ENCODE measurements around the gene IPPK.
"Not testable (repeated sequence)": the region's sequence is repeated elsewhere in the genome, so short reads cannot be mapped to it uniquely, and the experiment has no call there.

IPPK gene

GRCh38 chr9:92592537-92592936 lies 77.4 kb downstream of the IPPK start:
- no peaks in the 10 kb centered on the region for H3K9me2 ChIP-seq (replicated peaks; ENCODE audit: control insufficient read depth, low read length)
- no peaks in the 10 kb centered on the region for H3K4me1 ChIP-seq (ENCODE audit: control insufficient read depth, low read length)
- H3K36me3 ChIP-seq (ENCODE audit: control insufficient read depth, low read length), result no peaks in the 10 kb centered on the region

GRCh38 chr9:92590377-92590776 lies 79.6 kb downstream of the IPPK start:
- H3K4me2 ChIP-seq (ENCODE audit: low read length), result no peak overlapping the region
- no peaks in the 10 kb centered on the region for H3K36me3 ChIP-seq (ENCODE audit: control insufficient read depth, low read length)
- H3K4me1 ChIP-seq (ENCODE audit: control insufficient read depth, low read length), result no peaks in the 10 kb centered on the region
- no peaks in the 10 kb centered on the region for H3K9me2 ChIP-seq (replicated peaks; ENCODE audit: control insufficient read depth, low read length)
- H4K20me1 ChIP-seq (ENCODE audit: control insufficient read depth, insufficient read depth, low read depth, low read length), result no peaks in the 10 kb centered on the region
- no peaks in the 10 kb centered on the region for H3K79me2 ChIP-seq (ENCODE audit: control insufficient read depth, low read length)
- H3K27me3 ChIP-seq (ENCODE audit: control insufficient read depth, low read length), result no peaks in the 10 kb centered on the region
- H3K4me3 ChIP-seq (ENCODE audit: low read length), result no peak overlapping the region
- TF ChIP-seq, protein P1, sequence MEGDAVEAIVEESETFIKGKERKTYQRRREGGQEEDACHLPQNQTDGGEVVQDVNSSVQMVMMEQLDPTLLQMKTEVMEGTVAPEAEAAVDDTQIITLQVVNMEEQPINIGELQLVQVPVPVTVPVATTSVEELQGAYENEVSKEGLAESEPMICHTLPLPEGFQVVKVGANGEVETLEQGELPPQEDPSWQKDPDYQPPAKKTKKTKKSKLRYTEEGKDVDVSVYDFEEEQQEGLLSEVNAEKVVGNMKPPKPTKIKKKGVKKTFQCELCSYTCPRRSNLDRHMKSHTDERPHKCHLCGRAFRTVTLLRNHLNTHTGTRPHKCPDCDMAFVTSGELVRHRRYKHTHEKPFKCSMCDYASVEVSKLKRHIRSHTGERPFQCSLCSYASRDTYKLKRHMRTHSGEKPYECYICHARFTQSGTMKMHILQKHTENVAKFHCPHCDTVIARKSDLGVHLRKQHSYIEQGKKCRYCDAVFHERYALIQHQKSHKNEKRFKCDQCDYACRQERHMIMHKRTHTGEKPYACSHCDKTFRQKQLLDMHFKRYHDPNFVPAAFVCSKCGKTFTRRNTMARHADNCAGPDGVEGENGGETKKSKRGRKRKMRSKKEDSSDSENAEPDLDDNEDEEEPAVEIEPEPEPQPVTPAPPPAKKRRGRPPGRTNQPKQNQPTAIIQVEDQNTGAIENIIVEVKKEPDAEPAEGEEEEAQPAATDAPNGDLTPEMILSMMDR (IDR thresholded peaks at IDR 0.05; ENCODE audit: low read depth, low read length, poor library complexity, severe bottlenecking), result no peak
- no peak for TF ChIP-seq EZH2phosphoT487 (IDR thresholded peaks at IDR 0.05; ENCODE audit: borderline replicate concordance, low read length)
- no peaks in the 10 kb centered on the region for H3F3A ChIP-seq (ENCODE audit: control insufficient read depth, insufficient read depth)
- H3K9me3 ChIP-seq (ENCODE audit: control insufficient read depth, insufficient read depth, low read length), result no peaks in the 10 kb centered on the region
- H3K27ac ChIP-seq (ENCODE audit: low read depth, low read length), result no peak overlapping the region

More at GRCh38 chr9:92592537-92592936, 77.4 kb downstream of the IPPK start:
- Histone ChIP-seq H3K79me2 (ENCODE audit: control insufficient read depth, low read length) (no peaks in the 10 kb centered on the region), H3F3A (ENCODE audit: control insufficient read depth, insufficient read depth) (no peaks in the 10 kb centered on the region), H3K9me3 (ENCODE audit: control insufficient read depth, insufficient read depth, low read length) (no peaks in the 10 kb centered on the region), H3K4me2 (ENCODE audit: low read length) (no peak overlapping the region), H3K27ac (ENCODE audit: low read depth, low read length) (no peak overlapping the region), H3K4me3 (ENCODE audit: low read length) (no peak overlapping the region), H3K27me3 (ENCODE audit: control insufficient read depth, low read length) (no peaks in the 10 kb centered on the region), H4K20me1 (ENCODE audit: control insufficient read depth, insufficient read depth, low read depth, low read length) (no peaks in the 10 kb centered on the region)
- no peak for TF ChIP-seq EZH2phosphoT487 (IDR thresholded peaks at IDR 0.05; ENCODE audit: borderline replicate concordance, low read length)
- TF ChIP-seq, protein P1 (IDR thresholded peaks at IDR 0.05; ENCODE audit: low read depth, low read length, poor library complexity, severe bottlenecking), result no peak

DNA sequence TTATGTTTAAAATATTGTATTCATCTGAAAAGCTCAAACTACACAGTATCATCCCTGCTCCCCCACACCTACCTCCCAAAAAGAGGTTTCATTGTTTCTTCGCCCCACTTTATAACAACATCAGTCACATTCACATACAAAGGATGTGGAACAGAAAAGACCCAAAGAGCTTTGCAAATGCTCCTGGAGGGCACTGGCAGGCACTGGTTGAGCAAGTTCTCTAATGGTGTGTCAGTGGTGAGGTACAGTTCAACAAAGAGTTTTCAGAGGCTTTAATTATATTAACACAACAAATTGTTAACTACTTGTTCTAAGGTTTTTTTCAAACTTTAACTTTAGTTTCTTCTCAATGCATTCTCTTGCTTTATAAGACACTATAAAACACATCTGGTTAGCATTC lies 80.0 kb downstream of the IPPK start:
- Histone ChIP-seq H3K36me3 (ENCODE audit: control insufficient read depth, low read length) (no peaks in the 10 kb centered on the region), H3K79me2 (ENCODE audit: control insufficient read depth, low read length) (no peaks in the 10 kb centered on the region), H3K4me3 (ENCODE audit: low read length) (no peak overlapping the region), H3K9me2 (replicated peaks; ENCODE audit: control insufficient read depth, low read length) (no peaks in the 10 kb centered on the region), H3K9me3 (ENCODE audit: control insufficient read depth, insufficient read depth, low read length) (no peaks in the 10 kb centered on the region), H3K27me3 (ENCODE audit: control insufficient read depth, low read length) (no peaks in the 10 kb centered on the region), H3K4me1 (ENCODE audit: control insufficient read depth, low read length) (no peaks in the 10 kb centered on the region), H3F3A (ENCODE audit: control insufficient read depth, insufficient read depth) (no peaks in the 10 kb centered on the region), H4K20me1 (ENCODE audit: control insufficient read depth, insufficient read depth, low read depth, low read length) (no peaks in the 10 kb centered on the region), H3K4me2 (ENCODE audit: low read length) (no peak overlapping the region), H3K27ac (ENCODE audit: low read depth, low read length) (no peak overlapping the region)
- no peak for TF ChIP-seq EZH2phosphoT487 (IDR thresholded peaks at IDR 0.05; ENCODE audit: borderline replicate concordance, low read length)
- TF ChIP-seq, protein P1 (IDR thresholded peaks at IDR 0.05; ENCODE audit: low read depth, low read length, poor library complexity, severe bottlenecking), result no peak

DNA sequence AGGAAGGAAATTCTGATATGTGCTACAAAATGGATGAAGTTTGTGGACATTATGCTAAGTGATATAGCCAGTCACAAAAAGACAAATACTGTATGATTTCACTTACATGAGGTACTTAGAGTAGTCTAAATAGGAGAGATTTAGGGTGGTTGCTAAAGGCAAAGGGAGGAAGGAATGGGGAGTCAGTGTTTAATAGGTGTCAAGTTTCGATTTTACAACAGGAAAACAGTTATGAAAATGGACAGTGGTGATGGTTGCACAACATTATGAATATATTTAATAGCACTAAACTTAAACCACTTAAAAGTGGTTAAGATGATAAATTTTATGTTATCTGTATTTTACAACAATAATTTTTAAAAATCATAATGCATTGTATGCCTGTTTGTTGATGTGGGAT lies 93.8 kb downstream of the IPPK start:
- H3K9me2 ChIP-seq (replicated peaks; ENCODE audit: control insufficient read depth, low read length), result no peaks in the 10 kb centered on the region
- TF ChIP-seq, protein P1 (IDR thresholded peaks at IDR 0.05; ENCODE audit: low read depth, low read length, poor library complexity, severe bottlenecking), result no peak
- no peak for TF ChIP-seq EZH2phosphoT487 (IDR thresholded peaks at IDR 0.05; ENCODE audit: borderline replicate concordance, low read length)
- no peaks in the 10 kb centered on the region for H4K20me1 ChIP-seq (ENCODE audit: control insufficient read depth, insufficient read depth, low read depth, low read length)
- no peaks in the 10 kb centered on the region for H3K4me1 ChIP-seq (ENCODE audit: control insufficient read depth, low read length)
- H3K27ac ChIP-seq (ENCODE audit: low read depth, low read length), result no peak overlapping the region
- no peak overlapping the region for H3K4me2 ChIP-seq (ENCODE audit: low read length)
- no peaks in the 10 kb centered on the region for H3K27me3 ChIP-seq (ENCODE audit: control insufficient read depth, low read length)
- H3K36me3 ChIP-seq (ENCODE audit: control insufficient read depth, low read length), result no peaks in the 10 kb centered on the region
- no peak overlapping the region for H3K4me3 ChIP-seq (ENCODE audit: low read length)
- H3K9me3 ChIP-seq (ENCODE audit: control insufficient read depth, insufficient read depth, low read length), result no peaks in the 10 kb centered on the region
- H3K79me2 ChIP-seq (ENCODE audit: control insufficient read depth, low read length), result no peaks in the 10 kb centered on the region
- no peaks in the 10 kb centered on the region for H3F3A ChIP-seq (ENCODE audit: control insufficient read depth, insufficient read depth)

DNA sequence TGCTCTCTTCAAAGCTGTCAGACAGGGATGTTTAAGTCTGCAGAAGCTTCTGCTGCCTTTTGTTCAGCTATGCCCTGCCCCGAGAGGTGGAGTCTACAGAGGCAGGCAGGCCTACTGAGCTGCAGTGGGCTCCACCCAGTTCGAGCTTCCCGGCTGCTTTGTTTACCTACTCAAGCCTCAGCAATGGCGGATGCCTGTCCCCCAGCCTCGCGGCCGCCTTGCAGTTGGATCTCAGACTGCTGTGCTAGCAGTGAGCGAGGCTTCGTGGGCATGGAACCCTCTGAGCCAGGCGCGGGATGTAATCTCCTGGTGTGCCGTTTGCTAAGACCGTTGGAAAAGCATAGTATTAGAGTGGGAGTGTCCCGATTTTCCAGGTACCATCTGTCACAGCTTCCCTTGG lies 96.3 kb downstream of the IPPK start:
- H3K36me3 ChIP-seq (ENCODE audit: control insufficient read depth, low read length); H3K27me3 ChIP-seq (ENCODE audit: control insufficient read depth, low read length); H3K4me2 ChIP-seq (ENCODE audit: low read length); H3K79me2 ChIP-seq (ENCODE audit: control insufficient read depth, low read length); H4K20me1 ChIP-seq (ENCODE audit: control insufficient read depth, insufficient read depth, low read depth, low read length); H3K27ac ChIP-seq (ENCODE audit: low read depth, low read length); H3K4me1 ChIP-seq (ENCODE audit: control insufficient read depth, low read length); H3K9me3 ChIP-seq (ENCODE audit: control insufficient read depth, insufficient read depth, low read length); H3F3A ChIP-seq (ENCODE audit: control insufficient read depth, insufficient read depth); H3K9me2 ChIP-seq (replicated peaks; ENCODE audit: control insufficient read depth, low read length); H3K4me3 ChIP-seq (ENCODE audit: low read length): not testable (repeated sequence)

Data from DOHH2 (cell line).